ENCODE measurements around the gene FAM222A. TPM values are rescaled to one million over a fixed set of nuclear protein-coding genes. Genes with fewer than 3 reads are reported as not detected.

Gene FAM222A
- total RNA-seq, 1 experiment from 2014 or later = 3.7 TPM

DNA sequence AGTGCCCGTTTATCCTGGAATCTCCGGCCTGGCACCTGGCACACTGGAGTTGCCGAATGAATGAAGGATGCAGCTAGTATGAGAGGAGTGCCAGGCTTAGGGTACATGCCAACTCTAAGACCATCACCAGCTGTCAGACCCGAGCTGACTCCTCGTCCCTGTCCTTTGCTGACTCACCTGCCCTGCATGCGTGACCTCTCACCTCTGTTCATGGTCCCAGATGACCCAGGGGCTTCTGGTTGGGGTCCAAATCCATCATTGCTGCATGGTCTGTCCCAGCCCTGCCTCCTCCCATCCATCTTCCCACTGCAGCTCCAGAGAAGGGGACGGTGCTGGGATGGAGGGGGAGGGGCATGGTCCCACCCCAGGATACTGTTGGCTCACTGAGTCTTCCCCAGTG is 9.9 kb upstream of the FAM222A start:
- Histone ChIP-seq H4K20me1 (ENCODE audit: insufficient read depth) (no peaks in the 10 kb centered on the region), H3K4me2 (ENCODE audit: low read length) (no peak overlapping the region), H3K79me2 (ENCODE audit: insufficient read depth, low read length) (no peaks in the 10 kb centered on the region), H3K4me1 (ENCODE audit: control insufficient read depth in 1 of 2, insufficient read depth in 2 of 2, low read length in 2 of 2) (peaks cover 0 to 6% of the 10 kb centered on the region in 2 experiments; a peak in 2 of 4 replicates), H3K36me3 (ENCODE audit: control insufficient read depth in 1 of 2, insufficient read depth in 2 of 2, low read length in 2 of 2) (no peaks in the 10 kb centered on the region), H3K27ac (ENCODE audit: low read depth, low read length) (no peak overlapping the region), H3K9me2 (ENCODE audit: insufficient read depth) (no peaks in the 10 kb centered on the region), H3K4me3 (replicated peaks in 1 of 2; ENCODE audit: low read depth in 1 of 2, low read length in 2 of 2) (no peak overlapping the region), H3K27me3 (ENCODE audit: insufficient read depth, low read length) (no peaks in the 10 kb centered on the region), H3K9me3 (ENCODE audit: control insufficient read depth in 1 of 2, insufficient read depth in 1 of 2, low read depth in 1 of 2, low read length in 2 of 2) (no peaks in the 10 kb centered on the region), H3K9ac (ENCODE audit: low read length) (no peak overlapping the region), H2AFZ (ENCODE audit: low read depth, low read length, poor library complexity, severe bottlenecking) (no peak overlapping the region)
- ChIA-PET RAD21 (ENCODE audit: low non-redundant PET in 1 of 2, low total read pairs in 2 of 2, uncharacterized antibody in 2 of 2, unreplicated experiment in 2 of 2) (no interaction called here), CTCF (no interaction called here), POLR2A (no interaction called here)
- DNase-seq (ENCODE audit: low read depth, low spot score) (no peak), ATAC-seq (no peak)
- BruUV-seq (replicated peaks) = no TSS peak
- no peak for TF ChIP-seq CEBPB (IDR thresholded peaks at IDR 0.05; ENCODE audit: low read depth)
- intact Hi-C loops (cut with micrococcal nuclease) = no loop called here

- no peaks in the 10 kb centered on the region for H3K27me3 ChIP-seq (ENCODE audit: insufficient read depth, low read length)
- DNase-seq (ENCODE audit: low read depth, low spot score) = no peak
- POLR2A ChIA-PET = no interaction called here
- no peak overlapping the region for H3K27ac ChIP-seq (ENCODE audit: low read depth, low read length)
- no peaks in the 10 kb centered on the region for H3K79me2 ChIP-seq (ENCODE audit: insufficient read depth, low read length)
- H3K4me3 ChIP-seq (replicated peaks in 1 of 2; ENCODE audit: low read depth in 1 of 2, low read length in 2 of 2) = no peak overlapping the region
- CTCF ChIA-PET = no interaction called here
- no TSS peak for BruUV-seq (replicated peaks)
- no peaks in the 10 kb centered on the region for H3K9me3 ChIP-seq (ENCODE audit: control insufficient read depth in 1 of 2, insufficient read depth in 1 of 2, low read depth in 1 of 2, low read length in 2 of 2)
- H3K9ac ChIP-seq (ENCODE audit: low read length) = no peak overlapping the region
- no peaks in the 10 kb centered on the region for H3K36me3 ChIP-seq (ENCODE audit: control insufficient read depth in 1 of 2, insufficient read depth in 2 of 2, low read length in 2 of 2)
- ATAC-seq = no peak
- H2AFZ ChIP-seq (ENCODE audit: low read depth, low read length, poor library complexity, severe bottlenecking) = no peak overlapping the region
- no peaks in the 10 kb centered on the region for H3K9me2 ChIP-seq (ENCODE audit: insufficient read depth)
- RAD21 ChIA-PET (ENCODE audit: low non-redundant PET in 1 of 2, low total read pairs in 2 of 2, uncharacterized antibody in 2 of 2, unreplicated experiment in 2 of 2) = no interaction called here
- no peaks in the 10 kb centered on the region for H4K20me1 ChIP-seq (ENCODE audit: insufficient read depth)
- no peak overlapping the region for H3K4me2 ChIP-seq (ENCODE audit: low read length)
- TF ChIP-seq CBX3 (IDR thresholded peaks at IDR 0.05; ENCODE audit: low read depth) (no peak), POLR2A (IDR thresholded peaks at IDR 0.05; ENCODE audit: borderline replicate concordance, extremely low read depth, insufficient read depth, insufficient read length) (no peak)
- intact Hi-C loops (cut with micrococcal nuclease) = no loop called here
- H3K4me1 ChIP-seq (ENCODE audit: control insufficient read depth in 1 of 2, insufficient read depth in 2 of 2, low read length in 2 of 2) = peaks cover 0 to 7% of the 10 kb centered on the region in 2 experiments; a peak in 2 of 4 replicates
Observed at GRCh38 chr12:109704371-109705098, 9.1 kb upstream of the FAM222A start.
